Hepatocyte (in vitro differentiated cells): ENCODE measurements around the gene TUBB6. TPM values are rescaled to one million over a fixed set of nuclear protein-coding genes. Genes with fewer than 3 reads are reported as not detected.

Experiments
- DNase-seq: peaks from one replicate; pipeline ENCODE4 v3.0.0-alpha.2; 2016; ENCODE audit warnings: low spot score
- H2AFZ ChIP-seq: fragments of 200-600 bp; sonication (generic); 2 replicates; pipeline ENCODE4 v1.6.0; 2016; ENCODE audit warnings: antibody characterized with exemption, mild to moderate bottlenecking
- H3K27ac ChIP-seq: fragments of 200-600 bp; sonication (generic); 2 replicates; pipeline ENCODE4 v1.5.1; 2016; ENCODE audit warnings: mild to moderate bottlenecking
- H3K27me3 ChIP-seq: fragments of 200-600 bp; sonication (generic); 2 replicates; pipeline ENCODE4 v1.6.1; 2016
- H3K36me3 ChIP-seq: fragments of 200-600 bp; sonication (generic); replicated peaks from 2 replicates; pipeline ENCODE4 v1.5.1; 2016; ENCODE audit warnings: low read depth; ENCODE audit not compliant: insufficient read depth
- H3K4me1 ChIP-seq: fragments of 200-600 bp; sonication (generic); 2 replicates; pipeline ENCODE4 v1.5.1; 2016; ENCODE audit warnings: mild to moderate bottlenecking, moderate library complexity; ENCODE audit not compliant: insufficient read depth
- H3K4me2 ChIP-seq: fragments of 200-600 bp; sonication (generic); 2 replicates; pipeline ENCODE4 v1.6.0; 2016
- H3K4me3 ChIP-seq: fragments of 200-600 bp; sonication (generic); 2 replicates; pipeline ENCODE4 v1.5.1; 2016; ENCODE audit warnings: mild to moderate bottlenecking
- H3K79me2 ChIP-seq: fragments of 200-600 bp; sonication (generic); 2 replicates; pipeline ENCODE4 v1.6.0; 2017; ENCODE audit warnings: mild to moderate bottlenecking
- H3K9me2 ChIP-seq: fragments of 200-600 bp; sonication (generic); replicated peaks from 2 replicates; pipeline ENCODE4 v1.6.0; 2017; ENCODE audit warnings: mild to moderate bottlenecking; ENCODE audit not compliant: insufficient read depth
- H3K9me3 ChIP-seq: fragments of 200-600 bp; sonication (generic); 2 replicates; pipeline ENCODE4 v1.5.1; 2016; ENCODE audit warnings: low read depth, mild to moderate bottlenecking
- H4K20me1 ChIP-seq: fragments of 200-600 bp; sonication (generic); 2 replicates; pipeline ENCODE4 v1.6.0; 2016; ENCODE audit warnings: mild to moderate bottlenecking; ENCODE audit not compliant: insufficient read depth, poor library complexity, severe bottlenecking
- CTCF ChIP-seq: fragments of 200-600 bp; sonication (generic); IDR thresholded peaks from 2 replicates; pipeline ENCODE4 v1.5.1; 2016; ENCODE audit warnings: antibody characterized with exemption, mild to moderate bottlenecking; ENCODE audit not compliant: poor library complexity
- EZH2 ChIP-seq: fragments of 200-600 bp; sonication (generic); IDR thresholded peaks from 2 replicates; pipeline ENCODE4 v1.6.1; 2016; ENCODE audit warnings: antibody characterized with exemption, mild to moderate bottlenecking, borderline replicate concordance
- EZH2phosphoT487 ChIP-seq: fragments of 200-600 bp; sonication (generic); IDR thresholded peaks from one replicate; pipeline ENCODE4 v1.6.1; 2018; ENCODE audit warnings: antibody characterized with exemption, mild to moderate bottlenecking, low read depth, moderate library complexity; ENCODE audit not compliant: unreplicated experiment, severe bottlenecking
- WGBS: methylation state at CpG from one replicate; pipeline ENCODE4 v1.1.6; 2016; ENCODE audit warnings: low lambda C conversion rate; ENCODE audit errors: missing lambda C conversion rate; 5-methylcytosine and 5-hydroxymethylcytosine counted together
- polyA plus RNA-seq: library from polyadenylated mRNA; unstranded; fragments of >200 nt; fragmentation: Nextera tagmentation; extraction: Ambion mirVana; gene quantifications from 2 replicates; pipeline ENCODE4 v1.2.1, GENCODE V29; 2016
- total RNA-seq: library from RNA; depleted of rRNA; stranded (reverse); fragments of >200 nt; gene quantifications from 2 replicates; pipeline ENCODE4 v1.2.3, GENCODE V29; 2014

TUBB6 gene
- total RNA-seq, result 68.6 and 86.1 TPM in 2 replicates
- 96.3 and 109 TPM in 2 replicates for polyA plus RNA-seq

GRCh38 chr18:12307701-12308385, at the start of gene TUBB6:
Gene TUBB6 (plus strand): TSS chr18:12308241. CDS start chr18:12308293, 52 bp downstream.
- peak within 1 kb of the TSS; percentile 98 for H3K27ac ChIP-seq
- peak; percentile 18 for TF ChIP-seq EZH2
- TF ChIP-seq CTCF, result no peak
- no peak for TF ChIP-seq EZH2phosphoT487
- H3K4me3 ChIP-seq, result peak within 1 kb of the TSS; percentile 94
- H3K36me3 ChIP-seq, result no peaks in the 10 kb centered on the region
- peaks cover 24% of the 10 kb centered on the region for H3K79me2 ChIP-seq
- H2AFZ ChIP-seq, result peak within 1 kb of the TSS; percentile 83
- no peaks in the 10 kb centered on the region for H3K9me2 ChIP-seq
- WGBS, result 3% methylated on average over 14 of the region's 88 CpGs
- H3K4me2 ChIP-seq, result peak within 1 kb of the TSS; percentile 84
- no peaks in the 10 kb centered on the region for H4K20me1 ChIP-seq
- H3K27me3 ChIP-seq, result peaks cover 16% of the 10 kb centered on the region
- peaks cover 16% of the 10 kb centered on the region for H3K4me1 ChIP-seq
- H3K9me3 ChIP-seq, result peaks cover 9% of the 10 kb centered on the region
- peak; percentile 83 for DNase-seq

GRCh38 chr18:12258719-12259705, 49.0 kb upstream of the TUBB6 start:
- TF ChIP-seq CTCF (no peak), EZH2 (no peak), EZH2phosphoT487 (no peak)
- WGBS, result 93% methylated on average over 29 of the region's 29 CpGs
- H4K20me1 ChIP-seq, result no peaks in the 10 kb centered on the region
- no peaks in the 10 kb centered on the region for H3K9me3 ChIP-seq
- H3K4me3 ChIP-seq, result no peak overlapping the region
- no peak overlapping the region for H3K27ac ChIP-seq
- H3K9me2 ChIP-seq, result no peaks in the 10 kb centered on the region
- no peak for DNase-seq
- H3K27me3 ChIP-seq, result peaks cover 45% of the 10 kb centered on the region
- H2AFZ ChIP-seq, result no peak overlapping the region
- no peaks in the 10 kb centered on the region for H3K79me2 ChIP-seq
- H3K4me2 ChIP-seq, result no peak overlapping the region
- H3K4me1 ChIP-seq, result peaks cover 5% of the 10 kb centered on the region
- H3K36me3 ChIP-seq, result no peaks in the 10 kb centered on the region

GRCh38 chr18:12262748-12263147, 45.3 kb upstream of the TUBB6 start:
- Histone ChIP-seq H3K4me2 (no peak overlapping the region), H3K9me3 (no peaks in the 10 kb centered on the region), H3K9me2 (no peaks in the 10 kb centered on the region), H3K27me3 (peaks cover 9% of the 10 kb centered on the region), H2AFZ (no peak overlapping the region), H3K4me1 (no peaks in the 10 kb centered on the region), H3K79me2 (no peaks in the 10 kb centered on the region), H3K36me3 (no peaks in the 10 kb centered on the region), H3K4me3 (no peak overlapping the region), H3K27ac (no peak overlapping the region), H4K20me1 (no peaks in the 10 kb centered on the region)
- DNase-seq, result no peak
- no peak for TF ChIP-seq CTCF
- no peak for TF ChIP-seq EZH2
- no peak for TF ChIP-seq EZH2phosphoT487
- 89% methylated on average over 8 of the region's 8 CpGs for WGBS
